ENCODE data around the gene TEX264.

Gene TEX264

DNA sequence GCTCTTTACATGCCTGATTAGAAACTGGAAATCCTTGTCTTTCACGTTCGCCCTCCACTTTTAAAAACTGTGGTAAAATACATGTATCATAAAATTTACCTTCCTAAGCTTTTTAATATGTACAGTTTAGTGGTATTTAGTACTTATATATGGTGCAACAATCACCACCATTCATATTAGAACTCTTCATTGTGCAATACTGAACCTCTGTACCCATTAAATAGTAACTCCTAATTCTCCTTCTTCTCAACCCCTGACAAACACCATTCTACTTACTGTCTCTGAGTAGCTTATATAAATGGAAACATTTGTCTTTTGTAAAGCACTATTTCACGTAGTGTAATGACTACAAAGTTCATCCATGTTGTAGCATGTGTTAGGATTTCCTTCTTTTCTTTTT lies 64.0 kb downstream of the TEX264 start:
- no peak for TF ChIP-seq ZNF792 (tag by site-specific recombination; IDR thresholded peaks at IDR 0.05)
- no peak for TF ChIP-seq ZNF514 (tag by site-specific recombination; IDR thresholded peaks at IDR 0.05)
- TF ChIP-seq ZNF426 (tag by site-specific recombination; IDR thresholded peaks at IDR 0.05): no peak
- TF ChIP-seq ZNF830 (tag by site-specific recombination; IDR thresholded peaks at IDR 0.05; ENCODE audit: low read depth): no peak
- no peak for TF ChIP-seq ZNF223 (tag by site-specific recombination; IDR thresholded peaks at IDR 0.05)
- TF ChIP-seq, protein P1, sequence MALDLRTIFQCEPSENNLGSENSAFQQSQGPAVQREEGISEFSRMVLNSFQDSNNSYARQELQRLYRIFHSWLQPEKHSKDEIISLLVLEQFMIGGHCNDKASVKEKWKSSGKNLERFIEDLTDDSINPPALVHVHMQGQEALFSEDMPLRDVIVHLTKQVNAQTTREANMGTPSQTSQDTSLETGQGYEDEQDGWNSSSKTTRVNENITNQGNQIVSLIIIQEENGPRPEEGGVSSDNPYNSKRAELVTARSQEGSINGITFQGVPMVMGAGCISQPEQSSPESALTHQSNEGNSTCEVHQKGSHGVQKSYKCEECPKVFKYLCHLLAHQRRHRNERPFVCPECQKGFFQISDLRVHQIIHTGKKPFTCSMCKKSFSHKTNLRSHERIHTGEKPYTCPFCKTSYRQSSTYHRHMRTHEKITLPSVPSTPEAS (tag by site-specific recombination; IDR thresholded peaks at IDR 0.05): no peak
- no peak for TF ChIP-seq ZNF133 (tag by site-specific recombination; IDR thresholded peaks at IDR 0.05)
- TF ChIP-seq ZFP69B (tag by site-specific recombination; IDR thresholded peaks at IDR 0.05): no peak
- TF ChIP-seq BCL11A (tag by site-specific recombination; IDR thresholded peaks at IDR 0.05; ENCODE audit: low read depth): no peak
- TF ChIP-seq SCRT1 (tag by site-specific recombination; IDR thresholded peaks at IDR 0.05; ENCODE audit: borderline replicate concordance): no peak
- no peak for TF ChIP-seq ZBTB17 (tag by site-specific recombination; IDR thresholded peaks at IDR 0.05)
- no peak for TF ChIP-seq ZNF221 (tag by site-specific recombination; IDR thresholded peaks at IDR 0.05; ENCODE audit: borderline replicate concordance)
- TF ChIP-seq, protein P2, sequence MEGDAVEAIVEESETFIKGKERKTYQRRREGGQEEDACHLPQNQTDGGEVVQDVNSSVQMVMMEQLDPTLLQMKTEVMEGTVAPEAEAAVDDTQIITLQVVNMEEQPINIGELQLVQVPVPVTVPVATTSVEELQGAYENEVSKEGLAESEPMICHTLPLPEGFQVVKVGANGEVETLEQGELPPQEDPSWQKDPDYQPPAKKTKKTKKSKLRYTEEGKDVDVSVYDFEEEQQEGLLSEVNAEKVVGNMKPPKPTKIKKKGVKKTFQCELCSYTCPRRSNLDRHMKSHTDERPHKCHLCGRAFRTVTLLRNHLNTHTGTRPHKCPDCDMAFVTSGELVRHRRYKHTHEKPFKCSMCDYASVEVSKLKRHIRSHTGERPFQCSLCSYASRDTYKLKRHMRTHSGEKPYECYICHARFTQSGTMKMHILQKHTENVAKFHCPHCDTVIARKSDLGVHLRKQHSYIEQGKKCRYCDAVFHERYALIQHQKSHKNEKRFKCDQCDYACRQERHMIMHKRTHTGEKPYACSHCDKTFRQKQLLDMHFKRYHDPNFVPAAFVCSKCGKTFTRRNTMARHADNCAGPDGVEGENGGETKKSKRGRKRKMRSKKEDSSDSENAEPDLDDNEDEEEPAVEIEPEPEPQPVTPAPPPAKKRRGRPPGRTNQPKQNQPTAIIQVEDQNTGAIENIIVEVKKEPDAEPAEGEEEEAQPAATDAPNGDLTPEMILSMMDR (tag by site-specific recombination; IDR thresholded peaks at IDR 0.05): no peak
- no peak for TF ChIP-seq ZNF266 (tag by site-specific recombination; IDR thresholded peaks at IDR 0.05; ENCODE audit: low read depth)
- no peak for TF ChIP-seq ZNF777 (tag by site-specific recombination; IDR thresholded peaks at IDR 0.05; ENCODE audit: borderline replicate concordance)
- TF ChIP-seq ZNF248 (tag by site-specific recombination; IDR thresholded peaks at IDR 0.05): no peak
- no peak for TF ChIP-seq HOXA7 (CRISPR knock-in tag; IDR thresholded peaks at IDR 0.05; ENCODE audit: borderline replicate concordance)
- CTCF ChIA-PET: interaction anchor here (1.0 kb wide), 2 partner anchors 16 to 84 kb away, joined by 3 to 4 read pairs; no protein-coding TSS in a partner anchor
- no peak overlapping the region for H3K27ac ChIP-seq (ENCODE audit: extremely low read depth, low read depth, low read length)
- H3K4me1 ChIP-seq (ENCODE audit: control insufficient read depth, insufficient read depth, low read length): no peaks in the 10 kb centered on the region
- H3K9me3 ChIP-seq (ENCODE audit: control insufficient read depth, insufficient read depth, low read depth, low read length): no peaks in the 10 kb centered on the region
- no peak overlapping the region for H3K4me3 ChIP-seq (ENCODE audit: low read depth, low read length)
- POLR2A ChIA-PET: no interaction called here
- no peaks in the 10 kb centered on the region for H3K36me3 ChIP-seq (ENCODE audit: control insufficient read depth in 2 of 2, insufficient read depth in 1 of 2, low read length in 2 of 2)

DNA sequence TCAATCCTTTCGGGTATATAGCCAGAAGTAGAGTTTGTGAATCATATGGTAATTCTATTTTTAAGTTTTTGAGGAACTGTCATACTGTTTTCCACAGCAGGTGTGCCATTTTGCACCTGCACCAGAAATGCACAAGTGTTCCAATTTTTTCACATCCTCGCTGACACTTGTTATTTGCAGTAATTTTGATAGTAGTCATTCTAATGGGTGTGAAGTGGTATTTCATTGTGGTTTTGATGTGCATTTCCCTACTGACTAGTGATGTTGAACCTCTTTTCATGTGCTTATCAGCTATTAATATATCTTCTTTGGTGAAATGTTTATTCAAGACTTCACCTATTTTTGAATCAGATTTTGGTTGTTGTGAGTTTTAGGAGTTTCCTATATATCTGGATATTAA lies 64.9 kb downstream of the TEX264 start:
- ChIA-PET CTCF (interaction anchor here (0.7 kb wide), 1 partner anchor 17 kb away, joined by 3 read pairs; no protein-coding TSS in a partner anchor), POLR2A (no interaction called here)
- Histone ChIP-seq H3K4me3 (ENCODE audit: low read depth, low read length) (no peak overlapping the region), H3K4me1 (ENCODE audit: control insufficient read depth, insufficient read depth, low read length) (no peaks in the 10 kb centered on the region), H3K36me3 (ENCODE audit: control insufficient read depth in 2 of 2, insufficient read depth in 1 of 2, low read length in 2 of 2) (no peaks in the 10 kb centered on the region), H3K27ac (ENCODE audit: extremely low read depth, low read depth, low read length) (no peak overlapping the region), H3K9me3 (ENCODE audit: control insufficient read depth, insufficient read depth, low read depth, low read length) (no peaks in the 10 kb centered on the region)
- TF ChIP-seq ZNF701 (tag by site-specific recombination; IDR thresholded peaks at IDR 0.05) (no peak), ZSCAN16 (tag by site-specific recombination; IDR thresholded peaks at IDR 0.05) (no peak), ZNF335 (tag by site-specific recombination; conservative IDR thresholded peaks at IDR 0.05) (no peak), RBAK (tag by site-specific recombination; IDR thresholded peaks at IDR 0.05) (no peak), ZBTB17 (tag by site-specific recombination; IDR thresholded peaks at IDR 0.05) (no peak), ZNF629 (tag by site-specific recombination; IDR thresholded peaks at IDR 0.05) (no peak)
- TF ChIP-seq, protein P3, sequence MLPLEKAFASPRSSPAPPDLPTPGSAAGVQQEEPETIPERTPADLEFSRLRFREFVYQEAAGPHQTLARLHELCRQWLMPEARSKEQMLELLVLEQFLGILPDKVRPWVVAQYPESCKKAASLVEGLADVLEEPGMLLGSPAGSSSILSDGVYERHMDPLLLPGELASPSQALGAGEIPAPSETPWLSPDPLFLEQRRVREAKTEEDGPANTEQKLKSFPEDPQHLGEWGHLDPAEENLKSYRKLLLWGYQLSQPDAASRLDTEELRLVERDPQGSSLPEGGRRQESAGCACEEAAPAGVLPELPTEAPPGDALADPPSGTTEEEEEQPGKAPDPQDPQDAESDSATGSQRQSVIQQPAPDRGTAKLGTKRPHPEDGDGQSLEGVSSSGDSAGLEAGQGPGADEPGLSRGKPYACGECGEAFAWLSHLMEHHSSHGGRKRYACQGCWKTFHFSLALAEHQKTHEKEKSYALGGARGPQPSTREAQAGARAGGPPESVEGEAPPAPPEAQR (tag by site-specific recombination; IDR thresholded peaks at IDR 0.05): no peak
